HFFc6 (cell line): ENCODE data around the gene KLHDC7B. TPM values are rescaled to one million over a fixed set of nuclear protein-coding genes. Genes with fewer than 3 reads are reported as not detected.
A peak's percentile ranks its signal among the peaks of the same experiment; 100 is the strongest.

ENCODE experiments used
- DNase-seq: peaks from one replicate; pipeline ENCODE4 v3.0.0-alpha.2; 2018
- H3K27ac Mint-ChIP-seq: 2 replicates; pipeline ENCODE4 v1.8.0; 2020; ENCODE audit warnings: mild to moderate bottlenecking, mixed read lengths
- H3K27me3 Mint-ChIP-seq: 2 replicates; pipeline ENCODE4 v1.8.0; 2021; ENCODE audit warnings: mild to moderate bottlenecking, moderate library complexity, mixed read lengths; ENCODE audit not compliant: insufficient read depth
- H3K36me3 Mint-ChIP-seq: 2 replicates; pipeline ENCODE4 v1.8.0; 2021; ENCODE audit warnings: low read depth, mixed read lengths
- H3K4me1 Mint-ChIP-seq: 2 replicates; pipeline ENCODE4 v1.8.0; 2020; ENCODE audit warnings: low read depth, mixed read lengths
- H3K4me3 Mint-ChIP-seq: 2 replicates; pipeline ENCODE4 v1.8.0; 2020; ENCODE audit warnings: mild to moderate bottlenecking, moderate library complexity, mixed read lengths
- H3K9me3 Mint-ChIP-seq: 2 replicates; pipeline ENCODE4 v1.8.0; 2020; ENCODE audit warnings: mild to moderate bottlenecking, mixed read lengths
- CTCF ChIP-seq: fragments of 200-600 bp; sonication (generic); IDR thresholded peaks from 2 replicates; pipeline ENCODE4 v1.5.0; 2021; ENCODE audit warnings: antibody characterized with exemption, mild to moderate bottlenecking
- total RNA-seq, 6 experiments: library from RNA; stranded (reverse); fragmentation: NEBNext Ultra II Directional; extraction: Animal tissue kit (Norgen Biotek cat#: 25700); gene quantifications; 2 replicates in 1 of 6; 3 replicates in 5 of 6; pipeline ENCODE4 v1.2.3, GENCODE V29; 2021

KLHDC7B gene
- total RNA-seq, 6 experiments from 2014 or later, result 0.05 TPM; not detected in 5

GRCh38 chr22:50576070-50576469 lies 30.4 kb downstream of the KLHDC7B start:
- Mint-ChIP-seq H3K27ac (no peak overlapping the region), H3K4me3 (no peak overlapping the region), H3K4me1 (peaks cover 8% of the 10 kb centered on the region; the same call in 1 of the 2 replicates), H3K36me3 (no peaks in the 10 kb centered on the region), H3K27me3 (peaks cover 17% of the 10 kb centered on the region), H3K9me3 (no peaks in the 10 kb centered on the region)
- peak; percentile 42 for DNase-seq
- peak; percentile 68 for TF ChIP-seq CTCF

- no peak for TF ChIP-seq CTCF
- DNase-seq, result no peak
- no peaks in the 10 kb centered on the region for H3K9me3 Mint-ChIP-seq
- peaks cover 15% of the 10 kb centered on the region for H3K27me3 Mint-ChIP-seq
- H3K4me3 Mint-ChIP-seq, result no peak overlapping the region
- H3K36me3 Mint-ChIP-seq, result no peaks in the 10 kb centered on the region
- H3K4me1 Mint-ChIP-seq, result peaks cover 8% of the 10 kb centered on the region; the same call in 1 of the 2 replicates
- H3K27ac Mint-ChIP-seq, result no peak overlapping the region
These were observed 31.4 kb downstream of the KLHDC7B start for GRCh38 chr22:50576806-50577696.

GRCh38 chr22:50577697-50577986 lies 31.9 kb downstream of the KLHDC7B start:
- no peak overlapping the region for H3K4me3 Mint-ChIP-seq
- no peak for TF ChIP-seq CTCF
- peaks cover 8% of the 10 kb centered on the region; the same call in 1 of the 2 replicates for H3K4me1 Mint-ChIP-seq
- DNase-seq, result no peak
- H3K9me3 Mint-ChIP-seq, result no peaks in the 10 kb centered on the region
- H3K27ac Mint-ChIP-seq, result no peak overlapping the region
- H3K36me3 Mint-ChIP-seq, result no peaks in the 10 kb centered on the region
- H3K27me3 Mint-ChIP-seq, result peaks cover 15% of the 10 kb centered on the region

GRCh38 chr22:50577987-50578775 lies 32.5 kb downstream of the KLHDC7B start, which contains the start of gene CPT1B:
Gene CPT1B (minus strand): TSS chr22:50578427. CDS start chr22:50577915, 512 bp downstream.
- H3K9me3 Mint-ChIP-seq, result no peaks in the 10 kb centered on the region
- no peak for DNase-seq

More at GRCh38 chr22:50577987-50578775, 32.5 kb downstream of the KLHDC7B start, which contains the start of gene CPT1B:
- no peak within 1 kb of the TSS for H3K4me3 Mint-ChIP-seq
- H3K27me3 Mint-ChIP-seq, result peaks cover 15% of the 10 kb centered on the region
- TF ChIP-seq CTCF, result peak; percentile 17; the same call in 1 of the 2 replicates
- H3K36me3 Mint-ChIP-seq, result no peaks in the 10 kb centered on the region
- peaks cover 8% of the 10 kb centered on the region for H3K4me1 Mint-ChIP-seq
- 0 out of 2 replicates have a peak within 1 kb of the TSS, but pooled peaks have one; percentile 7 for H3K27ac Mint-ChIP-seq
